Panc1 (cell line): ENCODE data around the gene ATP13A4. TPM values are rescaled to one million over a fixed set of nuclear protein-coding genes. Genes with fewer than 3 reads are reported as not detected.

Source experiments
- ATAC-seq: fragments of 200-7000 bp; cut with Tn5 transposase; 2 replicates; pipeline ENCODE4 v1.9.1; 2020; ENCODE audit warnings: mild to moderate bottlenecking, moderate library complexity
- BruUV-seq: library from RNA; stranded (reverse); fragments of 400-500 nt; replicated peaks from 2 replicates; lab custom pipeline; 2021; lab: Mats Ljungman, UMichigan
- CTCF ChIA-PET: fragments of 300-600 bp; sonication (Branson Sonifier 250); formaldehyde crosslinking; loops from one replicate; lab custom pipeline; 2022; ENCODE audit warnings: antibody characterized with exemption; lab: Charles Lee
- POLR2A ChIA-PET: fragments of 300-600 bp; sonication (Branson Sonifier 250); formaldehyde crosslinking; loops from one replicate; lab custom pipeline; 2022; ENCODE audit warnings: antibody characterized with exemption; lab: Charles Lee
- DNase-seq: peaks from one replicate; pipeline ENCODE4 v3.0.0-alpha.2; 2010; ENCODE audit warnings: low read depth, low spot score
- H3K27ac ChIP-seq: 2 replicates; pipeline ENCODE4 v1.5.1; 2011; ENCODE audit warnings: mild to moderate bottlenecking, low read length, inconsistent platforms
- H3K27me3 ChIP-seq: fragments of 200-500 bp; sonication (Bioruptor generic); 2 replicates; pipeline ENCODE4 v1.6.0; 2014; ENCODE audit warnings: low read length, inconsistent platforms; ENCODE audit not compliant: control insufficient read depth, insufficient read depth
- H3K36me3 ChIP-seq: fragments of 200-500 bp; sonication (Bioruptor generic); 2 replicates; pipeline ENCODE4 v1.5.1; 2014; ENCODE audit warnings: inconsistent platforms, mild to moderate bottlenecking, low read length, moderate library complexity; ENCODE audit not compliant: control insufficient read depth, insufficient read depth
- H3K4me1 ChIP-seq: 2 replicates; pipeline ENCODE4 v1.5.1; 2011; ENCODE audit warnings: inconsistent platforms, mild to moderate bottlenecking, low read length, moderate library complexity; ENCODE audit not compliant: control insufficient read depth, insufficient read depth
- H3K4me3 ChIP-seq, 2 experiments: 2 replicates each; pipeline ENCODE4 v1.5.1; 2011 to 2012; ENCODE audit warnings: low read depth in 2 of 2, low read length in 2 of 2, mild to moderate bottlenecking in 2 of 2, inconsistent platforms in 1 of 2, moderate library complexity in 1 of 2
- H3K9me3 ChIP-seq: fragments of 200-500 bp; sonication (Bioruptor generic); 2 replicates; pipeline ENCODE4 v1.5.1; 2014; ENCODE audit warnings: low read depth, mild to moderate bottlenecking, inconsistent platforms, low read length, moderate library complexity; ENCODE audit not compliant: control insufficient read depth, insufficient read depth
- POLR2AphosphoS5 ChIP-seq: IDR thresholded peaks from 2 replicates; pipeline ENCODE4 v1.6.1; 2012; ENCODE audit warnings: mild to moderate bottlenecking, low read depth, low read length, moderate library complexity
- SIN3A ChIP-seq: IDR thresholded peaks from 2 replicates; pipeline ENCODE4 v1.6.1; 2012; ENCODE audit warnings: low read depth, mild to moderate bottlenecking, low read length, moderate library complexity, borderline replicate concordance; ENCODE audit not compliant: insufficient read depth
- TCF7L2 ChIP-seq: IDR thresholded peaks from 2 replicates; pipeline ENCODE4 v1.6.1; 2011; ENCODE audit warnings: mild to moderate bottlenecking, low read depth, low read length, inconsistent platforms
- in situ Hi-C: cut with HindIII; loops from 2 replicates; pipeline ENCODE4 v1.10.0; 2016; ENCODE audit warnings: low sequenced_read_pairs, low pct_unique_long_range_greater_than_20kb
- intact Hi-C: fragments of 100-400 bp; cut with micrococcal nuclease; formaldehyde crosslinking; loops from one replicate; pipeline ENCODE4 v1.10.0; 2022; ENCODE audit not compliant: unreplicated experiment
- total RNA-seq: library from RNA; stranded (reverse); gene quantifications from one replicate; pipeline ENCODE4 v1.2.1, GENCODE V29; 2021; ENCODE audit not compliant: unreplicated experiment
- TF ChIP-seq, protein P1 (sequence below): fragments of 450-650 bp; IDR thresholded peaks from 2 replicates; pipeline ENCODE4 v1.5.1; 2017; ENCODE audit warnings: mild to moderate bottlenecking
- TF ChIP-seq, protein P2 (sequence below), 2 experiments: IDR thresholded peaks; 2 replicates each; pipeline ENCODE4 v1.6.1; 2011 to 2012; ENCODE audit warnings: low read depth in 2 of 2, control low read depth in 1 of 2, low read length in 1 of 2, mild to moderate bottlenecking in 1 of 2, moderate library complexity in 1 of 2; ENCODE audit not compliant: insufficient read depth in 1 of 2

ATP13A4 gene
- total RNA-seq, 1 experiment from 2014 or later = not detected

DNA sequence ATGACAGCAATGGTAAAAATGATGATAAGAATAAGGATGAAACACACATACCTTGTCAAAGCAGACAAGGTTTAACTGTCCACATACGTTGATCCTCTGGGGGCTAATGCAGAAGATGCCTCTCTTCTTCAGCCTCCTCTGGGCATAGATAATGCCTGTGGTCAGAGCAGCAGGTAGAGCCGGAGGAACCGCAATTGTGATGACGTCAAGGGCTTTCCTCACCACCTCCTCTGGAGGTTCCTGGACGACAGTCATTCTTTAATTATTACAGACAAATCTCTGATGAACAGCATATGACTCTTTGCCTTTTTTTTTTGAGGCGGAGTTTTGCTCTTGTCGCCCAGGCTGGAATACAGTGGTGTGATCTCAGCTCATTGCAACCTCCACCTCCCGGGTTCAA lies 89.8 kb downstream of the ATP13A4 start:
- CTCF ChIA-PET = no interaction called here
- peaks cover 8% of the 10 kb centered on the region; the same call in 1 of the 2 replicates for H3K27me3 ChIP-seq
- DNase-seq (no peak), ATAC-seq (no peak)
- intact Hi-C loops (loop anchor here (5.0 kb wide), 1 partner anchor 653 kb away; no protein-coding TSS in a partner anchor), in situ Hi-C loops (no loop called here)
- POLR2A ChIA-PET = no interaction called here
- no peaks in the 10 kb centered on the region for H3K36me3 ChIP-seq
- BruUV-seq = no TSS peak
- TF ChIP-seq TCF7L2 (no peak), SIN3A (no peak), POLR2AphosphoS5 (no peak)
- TF ChIP-seq, protein P1, sequence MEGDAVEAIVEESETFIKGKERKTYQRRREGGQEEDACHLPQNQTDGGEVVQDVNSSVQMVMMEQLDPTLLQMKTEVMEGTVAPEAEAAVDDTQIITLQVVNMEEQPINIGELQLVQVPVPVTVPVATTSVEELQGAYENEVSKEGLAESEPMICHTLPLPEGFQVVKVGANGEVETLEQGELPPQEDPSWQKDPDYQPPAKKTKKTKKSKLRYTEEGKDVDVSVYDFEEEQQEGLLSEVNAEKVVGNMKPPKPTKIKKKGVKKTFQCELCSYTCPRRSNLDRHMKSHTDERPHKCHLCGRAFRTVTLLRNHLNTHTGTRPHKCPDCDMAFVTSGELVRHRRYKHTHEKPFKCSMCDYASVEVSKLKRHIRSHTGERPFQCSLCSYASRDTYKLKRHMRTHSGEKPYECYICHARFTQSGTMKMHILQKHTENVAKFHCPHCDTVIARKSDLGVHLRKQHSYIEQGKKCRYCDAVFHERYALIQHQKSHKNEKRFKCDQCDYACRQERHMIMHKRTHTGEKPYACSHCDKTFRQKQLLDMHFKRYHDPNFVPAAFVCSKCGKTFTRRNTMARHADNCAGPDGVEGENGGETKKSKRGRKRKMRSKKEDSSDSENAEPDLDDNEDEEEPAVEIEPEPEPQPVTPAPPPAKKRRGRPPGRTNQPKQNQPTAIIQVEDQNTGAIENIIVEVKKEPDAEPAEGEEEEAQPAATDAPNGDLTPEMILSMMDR = no peak
- TF ChIP-seq, protein P2, sequence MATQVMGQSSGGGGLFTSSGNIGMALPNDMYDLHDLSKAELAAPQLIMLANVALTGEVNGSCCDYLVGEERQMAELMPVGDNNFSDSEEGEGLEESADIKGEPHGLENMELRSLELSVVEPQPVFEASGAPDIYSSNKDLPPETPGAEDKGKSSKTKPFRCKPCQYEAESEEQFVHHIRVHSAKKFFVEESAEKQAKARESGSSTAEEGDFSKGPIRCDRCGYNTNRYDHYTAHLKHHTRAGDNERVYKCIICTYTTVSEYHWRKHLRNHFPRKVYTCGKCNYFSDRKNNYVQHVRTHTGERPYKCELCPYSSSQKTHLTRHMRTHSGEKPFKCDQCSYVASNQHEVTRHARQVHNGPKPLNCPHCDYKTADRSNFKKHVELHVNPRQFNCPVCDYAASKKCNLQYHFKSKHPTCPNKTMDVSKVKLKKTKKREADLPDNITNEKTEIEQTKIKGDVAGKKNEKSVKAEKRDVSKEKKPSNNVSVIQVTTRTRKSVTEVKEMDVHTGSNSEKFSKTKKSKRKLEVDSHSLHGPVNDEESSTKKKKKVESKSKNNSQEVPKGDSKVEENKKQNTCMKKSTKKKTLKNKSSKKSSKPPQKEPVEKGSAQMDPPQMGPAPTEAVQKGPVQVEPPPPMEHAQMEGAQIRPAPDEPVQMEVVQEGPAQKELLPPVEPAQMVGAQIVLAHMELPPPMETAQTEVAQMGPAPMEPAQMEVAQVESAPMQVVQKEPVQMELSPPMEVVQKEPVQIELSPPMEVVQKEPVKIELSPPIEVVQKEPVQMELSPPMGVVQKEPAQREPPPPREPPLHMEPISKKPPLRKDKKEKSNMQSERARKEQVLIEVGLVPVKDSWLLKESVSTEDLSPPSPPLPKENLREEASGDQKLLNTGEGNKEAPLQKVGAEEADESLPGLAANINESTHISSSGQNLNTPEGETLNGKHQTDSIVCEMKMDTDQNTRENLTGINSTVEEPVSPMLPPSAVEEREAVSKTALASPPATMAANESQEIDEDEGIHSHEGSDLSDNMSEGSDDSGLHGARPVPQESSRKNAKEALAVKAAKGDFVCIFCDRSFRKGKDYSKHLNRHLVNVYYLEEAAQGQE (IDR thresholded peaks at IDR 0.05; ENCODE audit: insufficient read depth in 1 of 2, low read depth in 2 of 2, low read length in 1 of 2) = no peak
- H3K4me3 ChIP-seq = no peak overlapping the region
- no peaks in the 10 kb centered on the region for H3K4me1 ChIP-seq
- no peak overlapping the region for H3K27ac ChIP-seq
- H3K9me3 ChIP-seq = no peaks in the 10 kb centered on the region

DNA sequence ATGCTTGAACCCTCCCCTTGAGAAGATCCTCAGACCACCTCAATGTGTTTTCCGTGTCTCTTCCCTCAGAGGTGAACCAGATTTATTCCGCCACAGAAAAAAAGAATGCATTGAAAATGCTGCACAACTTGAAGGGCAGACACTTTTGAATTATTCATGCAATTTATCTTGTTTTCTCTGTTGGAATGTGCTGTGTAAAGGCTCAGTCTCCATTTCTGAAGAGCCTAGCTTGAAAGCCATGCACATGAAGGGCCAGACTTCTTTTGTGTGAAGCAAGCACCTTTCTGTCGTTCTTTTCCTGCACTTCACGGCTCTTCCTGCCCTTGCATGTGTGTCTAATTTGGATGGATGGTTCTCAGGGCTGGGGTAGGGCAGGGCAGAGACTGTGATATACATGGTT lies 97.2 kb downstream of the ATP13A4 start:
- intact Hi-C loops = no loop called here

More for the DNA sequence above, 97.2 kb downstream of the ATP13A4 start:
- Histone ChIP-seq H3K9me3 (no peaks in the 10 kb centered on the region), H3K36me3 (no peaks in the 10 kb centered on the region), H3K27me3 (peaks cover 13% of the 10 kb centered on the region; the same call in 1 of the 2 replicates), H3K4me1 (no peaks in the 10 kb centered on the region), H3K27ac (no peak overlapping the region), H3K4me3 (no peak overlapping the region)
- ChIA-PET POLR2A (no interaction called here), CTCF (no interaction called here)
- ATAC-seq = no peak
- TF ChIP-seq TCF7L2 (no peak), POLR2AphosphoS5 (no peak), SIN3A (no peak)
- TF ChIP-seq, protein P1 = no peak
- TF ChIP-seq, protein P2 (IDR thresholded peaks at IDR 0.05; ENCODE audit: insufficient read depth in 1 of 2, low read depth in 2 of 2, low read length in 1 of 2) = no peak
- no TSS peak for BruUV-seq
- no peak for DNase-seq
- in situ Hi-C loops = no loop called here
